AG08395 (cell line): ENCODE data around the gene CATSPER3.

Experiments
- DNase-seq: peaks from one replicate; pipeline ENCODE4 v3.0.0; 2012; ENCODE audit warnings: mixed read lengths, low spot score

CATSPER3 gene

DNA sequence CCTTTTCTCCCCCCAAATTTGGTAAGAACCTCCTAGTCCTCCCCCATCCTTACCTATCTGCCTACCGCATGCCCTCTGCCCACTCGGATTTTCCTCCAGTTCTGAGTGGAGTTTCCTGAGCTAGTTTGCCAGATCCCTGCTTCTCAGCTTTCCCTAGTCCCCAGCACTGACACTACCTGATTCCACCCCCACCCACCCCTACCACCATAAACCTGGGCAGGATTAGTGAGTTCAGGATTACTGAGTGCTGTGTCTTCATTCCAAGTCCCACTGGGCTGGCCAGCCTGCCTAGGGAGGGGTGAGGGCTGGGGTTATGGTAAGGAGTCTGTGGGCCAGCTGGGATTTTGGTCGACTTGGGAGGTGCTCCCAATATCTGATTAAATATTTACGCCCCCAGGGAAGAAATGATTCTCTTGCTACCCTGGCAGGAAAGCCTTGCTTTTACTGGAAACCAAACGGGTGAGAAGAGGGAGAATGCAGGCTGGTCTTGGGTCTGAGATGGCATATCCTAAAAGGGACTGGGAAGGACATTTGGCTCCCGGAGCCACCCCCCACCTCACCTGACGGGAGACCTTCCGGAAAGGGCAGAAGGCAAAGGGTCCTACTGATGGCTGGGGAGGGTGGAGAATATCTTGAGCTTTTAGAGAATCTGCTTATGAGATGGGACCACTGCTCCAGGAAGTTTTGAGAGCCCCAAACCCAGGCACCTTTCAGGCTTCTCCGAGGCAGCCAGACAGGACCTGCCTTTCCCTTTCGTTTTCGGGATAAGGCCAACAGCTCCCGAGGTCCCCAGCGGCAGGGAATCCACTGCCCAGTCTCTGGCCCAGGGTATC lies 62.6 kb downstream of the CATSPER3 start:
- DNase-seq = no peak

DNA sequence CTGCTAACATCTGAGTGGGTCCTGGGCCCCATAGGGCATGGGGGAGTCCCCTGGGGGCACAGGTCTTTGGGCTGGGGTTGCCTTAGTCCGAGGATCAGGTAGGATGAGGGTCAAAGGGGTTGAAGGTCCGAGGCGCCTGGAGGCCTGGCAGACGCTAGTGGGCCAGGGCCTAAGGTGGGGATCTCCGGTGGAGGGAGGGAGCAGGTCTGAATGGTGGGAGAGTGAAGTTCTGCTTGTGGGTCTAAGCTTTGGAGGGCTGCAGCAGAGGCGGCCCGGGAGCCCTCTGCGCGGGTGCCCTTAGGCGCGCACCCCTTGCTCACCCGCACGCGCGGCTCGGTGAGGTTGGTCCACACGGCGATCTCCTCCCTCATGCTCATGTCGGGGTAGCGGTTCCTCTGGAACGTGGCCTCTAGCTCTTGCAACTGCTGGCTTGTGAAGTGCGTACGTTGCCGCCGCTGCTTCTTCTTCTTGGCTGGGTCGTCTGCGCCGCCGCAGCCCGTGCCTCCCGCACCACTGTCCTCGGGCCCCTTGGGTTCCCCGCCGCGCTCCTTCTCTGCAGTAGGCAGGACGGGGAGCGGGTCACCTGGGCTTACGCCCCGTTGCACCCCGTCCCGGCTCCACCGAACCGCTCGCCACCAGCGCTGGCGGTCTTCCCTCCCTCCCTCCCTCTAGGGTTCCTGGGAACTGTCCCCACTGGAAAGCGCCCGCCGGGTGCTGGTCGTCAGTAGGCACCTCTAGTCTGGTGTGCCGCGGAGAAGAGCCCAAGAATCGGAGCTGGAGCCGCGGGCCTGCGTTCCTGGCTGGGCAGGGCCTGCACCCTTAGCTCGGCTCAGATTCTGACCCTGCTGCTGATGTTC lies 63.5 kb downstream of the CATSPER3 start:
- DNase-seq = no peak

DNA sequence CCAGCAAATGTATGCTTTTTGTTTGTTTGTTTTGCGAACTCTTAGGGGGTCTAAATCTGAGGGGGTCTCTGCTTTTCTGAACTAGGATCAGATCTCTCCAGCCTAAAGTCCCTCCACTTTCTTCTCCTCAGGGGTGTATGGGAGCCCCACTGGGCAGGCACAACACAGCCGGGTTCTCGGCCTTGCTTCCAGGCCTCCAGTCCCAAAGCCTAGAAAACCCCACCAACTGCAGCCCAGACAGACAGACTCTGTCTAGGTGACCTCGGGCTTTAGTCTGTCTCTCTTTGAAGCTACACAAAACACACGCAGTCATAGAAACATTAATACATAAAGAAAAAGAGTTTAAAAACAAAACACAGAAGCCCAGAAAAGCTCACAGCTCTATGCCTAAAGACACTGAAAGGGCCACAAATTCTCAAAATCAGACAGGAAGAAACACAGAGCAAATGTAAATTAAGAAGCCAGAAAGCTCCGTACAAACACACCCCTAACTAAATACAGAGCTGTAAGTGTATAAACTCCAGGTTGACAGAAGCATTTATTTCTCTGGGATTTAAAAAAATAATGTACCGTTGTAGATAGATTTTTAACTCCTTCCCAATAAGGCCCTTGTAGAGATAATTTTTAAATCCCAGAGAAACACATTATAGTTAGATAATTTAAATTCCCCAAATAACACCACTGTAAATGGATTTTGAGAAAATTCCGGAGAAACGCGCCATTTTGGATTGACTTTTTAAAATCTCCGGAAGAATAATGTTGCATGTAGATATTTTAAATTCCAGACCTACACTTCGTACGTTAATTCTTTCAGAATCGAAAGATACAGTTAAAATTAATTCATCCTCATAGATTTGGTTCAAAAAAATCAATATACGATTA lies 64.3 kb downstream of the CATSPER3 start:
- DNase-seq = no peak

- DNase-seq = no peak
Measured at GRCh38 chr5:135032695-135032998, 64.9 kb downstream of the CATSPER3 start.

- peak; percentile 55 for DNase-seq
Measured at GRCh38 chr5:135032999-135033861, 65.5 kb downstream of the CATSPER3 start.

GRCh38 chr5:135033901-135034235 lies 66.2 kb downstream of the CATSPER3 start, which contains the start of gene PITX1:
PITX1 (minus strand) TSS chr5:135034228; CDS start chr5:135033881, 347 bp downstream.
- peak; percentile 47 for DNase-seq

DNA sequence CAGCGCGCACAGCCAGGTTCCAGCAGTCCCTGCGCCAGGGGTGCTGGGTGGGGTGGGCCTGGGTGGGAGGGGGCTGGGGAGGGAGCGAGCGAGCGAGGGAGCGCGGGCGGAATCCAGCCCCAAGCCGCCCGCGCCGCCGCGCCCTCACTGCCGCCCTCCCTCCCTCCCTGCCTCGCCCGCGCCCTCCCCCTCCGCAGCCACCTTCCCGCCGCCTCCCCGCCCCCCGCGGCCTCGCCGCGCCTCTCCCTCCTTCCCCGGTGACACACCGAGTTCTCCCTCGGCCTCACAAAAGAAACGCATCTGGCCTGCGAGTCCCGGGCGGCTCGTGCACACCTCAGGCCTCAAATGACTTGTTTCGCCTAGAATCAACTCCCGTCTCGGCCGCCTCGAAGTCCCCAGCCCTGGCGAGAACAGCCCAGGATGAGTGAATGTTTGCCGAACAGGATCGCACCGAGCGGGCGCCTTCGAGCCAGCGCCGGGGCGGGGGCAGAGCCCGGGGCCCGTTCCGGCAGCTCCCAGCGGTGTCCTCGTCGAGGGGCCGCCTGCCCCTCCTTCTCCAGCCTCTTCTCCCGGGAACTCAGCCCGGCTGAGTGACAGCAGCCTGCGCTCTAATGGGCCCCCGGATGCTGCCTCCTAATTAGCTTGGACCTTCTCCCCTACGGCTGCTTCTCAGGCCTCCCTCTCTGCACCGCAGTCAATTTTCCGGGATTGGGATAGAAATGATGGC lies 66.7 kb downstream of the CATSPER3 start:
- peak; percentile 44 for DNase-seq

DNA sequence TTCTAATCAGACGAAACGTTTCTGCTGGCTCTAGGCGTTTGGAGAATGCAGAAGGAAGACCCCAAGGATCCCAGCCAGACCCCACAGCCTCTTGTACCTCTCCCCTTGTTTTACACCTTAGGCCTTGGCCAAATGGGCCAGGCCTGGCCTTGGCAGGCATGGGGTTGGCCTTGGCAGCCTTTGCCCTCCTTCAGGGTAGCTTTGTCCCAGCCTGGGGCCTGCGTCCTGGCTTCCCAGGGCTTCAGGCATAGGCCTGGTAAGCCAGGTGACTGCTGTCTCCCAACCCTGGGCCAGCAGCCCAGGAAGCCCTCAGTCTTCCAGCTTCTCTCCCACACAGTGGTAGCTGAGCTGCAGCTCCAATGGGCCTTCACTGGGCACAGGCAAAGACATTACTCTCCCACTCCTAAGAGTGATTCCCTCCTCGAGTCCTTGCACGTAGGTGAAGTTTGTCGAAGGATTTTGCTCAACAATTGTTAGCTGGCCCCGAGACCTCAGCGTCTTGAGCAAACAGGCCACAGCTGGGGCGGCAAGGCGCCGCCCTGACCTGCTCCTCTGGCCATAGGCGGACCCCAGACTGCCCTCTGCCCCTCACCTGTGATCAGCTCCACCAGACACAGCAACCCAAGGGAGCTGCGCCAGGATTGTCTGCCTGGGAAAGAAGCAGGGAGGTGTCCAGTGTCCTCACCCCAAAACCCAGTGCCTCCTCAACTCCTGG lies 67.4 kb downstream of the CATSPER3 start:
- no peak for DNase-seq

DNA sequence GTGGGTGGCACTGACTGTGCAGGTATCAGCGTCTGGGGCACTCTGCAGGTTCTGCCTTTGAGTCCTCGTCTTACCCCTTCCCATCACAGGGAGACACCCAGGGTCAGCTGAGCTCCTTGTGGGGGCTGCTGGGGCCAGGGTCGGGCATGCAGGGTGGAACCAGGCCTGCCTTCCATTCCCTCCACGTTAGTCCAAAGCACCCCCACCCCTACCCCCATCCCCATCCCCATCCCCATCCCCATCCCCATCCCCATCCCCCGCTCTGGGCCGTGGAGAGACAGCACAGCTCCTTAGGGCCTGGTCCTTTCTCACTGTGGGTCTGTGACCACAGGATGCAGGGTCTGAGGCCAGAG lies 67.9 kb downstream of the CATSPER3 start:
- no peak for DNase-seq

DNA sequence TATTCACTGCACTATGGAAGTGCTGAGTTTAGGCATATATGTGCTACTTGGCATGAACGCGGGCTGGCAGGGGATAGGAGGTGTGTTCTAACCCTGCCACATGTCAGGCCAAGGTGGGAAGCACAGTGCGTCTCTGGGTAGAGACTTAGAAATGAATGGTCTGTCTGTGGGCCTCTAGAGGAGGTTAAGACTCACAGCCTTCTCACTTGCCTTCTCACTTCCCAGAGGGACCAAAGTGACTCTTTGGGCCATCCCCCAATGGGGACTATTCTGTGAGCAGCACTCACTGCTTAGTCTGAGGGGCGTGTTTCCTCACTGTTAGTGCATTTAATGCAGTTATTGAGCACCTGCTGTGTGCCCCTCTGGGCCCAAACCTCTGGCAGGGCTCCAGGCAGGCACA lies 68.7 kb downstream of the CATSPER3 start:
- DNase-seq = no peak

- DNase-seq = no peak
Measured at GRCh38 chr5:135037519-135038204, 70.0 kb downstream of the CATSPER3 start.

GRCh38 chr5:135038205-135038812 lies 70.6 kb downstream of the CATSPER3 start:
- no peak for DNase-seq

- DNase-seq = no peak
Measured at GRCh38 chr5:135038813-135039270, 71.1 kb downstream of the CATSPER3 start.

DNA sequence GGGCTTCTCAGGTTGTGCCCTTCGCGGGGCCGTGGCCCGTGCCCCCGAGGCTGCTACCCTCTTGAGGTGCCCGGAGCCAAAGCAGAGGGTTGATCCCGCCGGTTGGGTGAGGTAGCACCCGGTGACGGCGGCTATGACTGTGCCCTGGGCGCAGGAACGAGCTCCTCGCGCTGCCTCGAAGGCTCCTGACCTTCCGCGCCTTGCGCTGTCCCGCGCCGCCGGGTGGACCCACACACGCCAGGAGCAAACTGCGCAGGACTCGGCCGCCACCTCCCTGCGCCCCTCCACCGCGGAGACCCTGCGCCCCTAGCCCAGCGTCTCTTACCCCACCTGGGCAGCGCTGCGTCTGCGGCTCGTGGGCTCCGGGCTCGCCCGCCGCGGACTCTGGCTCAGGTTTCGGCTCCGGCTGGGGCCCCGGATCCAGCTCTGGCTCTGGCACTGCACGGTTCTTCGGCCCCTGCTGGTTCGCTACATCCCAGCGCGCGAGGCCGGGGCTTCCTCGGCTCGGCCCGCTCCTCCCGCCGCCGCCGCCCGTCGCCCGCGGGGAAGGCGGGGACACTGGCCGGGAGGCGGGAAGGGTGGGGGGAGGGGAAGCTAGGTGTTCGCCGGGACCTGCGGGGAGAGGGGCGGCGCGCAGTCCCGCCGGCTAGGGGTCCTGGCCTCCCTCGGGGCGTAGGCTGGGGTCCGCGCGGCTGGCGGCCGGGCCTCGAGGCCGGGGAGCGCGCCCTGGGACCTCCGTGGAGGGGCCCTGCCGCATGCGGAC lies 71.7 kb downstream of the CATSPER3 start:
- DNase-seq = peak; percentile 20

GRCh38 chr5:135040034-135040332 lies 72.3 kb downstream of the CATSPER3 start:
- no peak for DNase-seq

DNA sequence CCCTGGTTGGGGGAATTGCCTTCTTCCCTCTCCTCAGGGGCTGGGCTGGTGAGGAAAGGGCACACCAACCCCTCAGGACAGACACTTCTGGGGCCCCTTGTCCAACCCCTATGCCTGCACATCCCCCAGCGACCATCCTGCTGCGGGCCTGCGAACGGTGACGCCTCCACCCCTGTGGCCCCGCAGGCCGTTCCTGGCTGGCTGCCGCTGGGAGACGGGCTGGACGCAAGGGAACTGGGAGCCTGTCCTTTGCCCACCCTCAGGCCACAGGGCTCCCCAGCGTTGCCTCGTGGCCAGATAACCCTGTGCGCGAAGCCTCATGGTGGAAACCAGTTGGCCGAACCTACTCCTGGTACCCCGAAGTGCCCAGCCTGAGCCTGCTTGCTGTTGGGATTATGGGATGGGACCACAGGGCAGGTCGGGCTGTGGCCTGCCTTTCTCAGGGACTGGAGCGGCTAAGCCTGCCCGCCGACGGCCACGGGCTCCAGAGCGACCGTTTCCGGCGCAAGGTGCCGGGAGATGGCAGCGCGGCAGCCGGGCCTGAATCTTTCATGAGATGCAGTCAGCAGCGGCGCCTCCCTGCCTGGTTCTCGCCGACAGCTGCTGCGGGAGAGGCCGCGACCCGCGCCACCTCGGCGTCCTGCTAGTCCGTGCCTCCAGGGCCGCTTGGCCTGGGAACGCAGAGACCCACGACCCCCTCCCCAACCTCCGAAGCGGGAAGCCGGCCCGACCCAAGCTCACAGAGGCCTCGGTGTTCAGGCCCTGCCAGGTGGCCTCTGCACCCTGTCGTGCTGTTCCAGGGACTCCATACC lies 72.8 kb downstream of the CATSPER3 start:
- no peak for DNase-seq

GRCh38 chr5:135041145-135041587 lies 73.5 kb downstream of the CATSPER3 start:
- DNase-seq = no peak
